GM21381 (cell line): ENCODE data around the gene ATP10B.

Experiments
- ATAC-seq: cut with Tn5 transposase; IDR thresholded peaks from one replicate; pipeline ENCODE4 v1.9.1; 2021; ENCODE audit warnings: mild to moderate bottlenecking, moderate library complexity; ENCODE audit not compliant: unreplicated experiment

Gene ATP10B

GRCh38 chr5:160567031-160567705 is 284.8 kb downstream of the ATP10B start:
- ATAC-seq = no peak

- ATAC-seq = no peak
These were observed 286.6 kb downstream of the ATP10B start for GRCh38 chr5:160565376-160565775.

- ATAC-seq = no peak
These were observed 295.2 kb downstream of the ATP10B start for GRCh38 chr5:160556846-160557245.

- ATAC-seq = no peak
These were observed 295.9 kb downstream of the ATP10B start for GRCh38 chr5:160555971-160556631.

- ATAC-seq = no peak
These were observed 296.4 kb downstream of the ATP10B start for GRCh38 chr5:160555581-160555970.

- ATAC-seq = no peak
These were observed 301.9 kb downstream of the ATP10B start for GRCh38 chr5:160550075-160550474.

GRCh38 chr5:160548949-160549645 is 302.9 kb downstream of the ATP10B start:
- no peak for ATAC-seq

GRCh38 chr5:160547872-160548271 is 304.1 kb downstream of the ATP10B start:
- no peak for ATAC-seq

- no peak for ATAC-seq
These were observed 304.9 kb downstream of the ATP10B start for GRCh38 chr5:160547061-160547460.

GRCh38 chr5:160545832-160546231 is 306.2 kb downstream of the ATP10B start:
- no peak for ATAC-seq

GRCh38 chr5:160543395-160543794 is 308.6 kb downstream of the ATP10B start:
- no peak for ATAC-seq

GRCh38 chr5:160542840-160543239 is 309.2 kb downstream of the ATP10B start:
- no peak for ATAC-seq

- ATAC-seq = no peak
These were observed 309.7 kb downstream of the ATP10B start for GRCh38 chr5:160542281-160542680.

- no peak for ATAC-seq
These were observed 312.6 kb downstream of the ATP10B start for GRCh38 chr5:160539431-160539830.

- ATAC-seq = no peak
These were observed 314.1 kb downstream of the ATP10B start for GRCh38 chr5:160537940-160538339.

- ATAC-seq = no peak
These were observed 314.9 kb downstream of the ATP10B start for GRCh38 chr5:160537116-160537515.

- ATAC-seq = no peak
These were observed 317.1 kb downstream of the ATP10B start for GRCh38 chr5:160534914-160535313.

GRCh38 chr5:160534125-160534524 is 317.9 kb downstream of the ATP10B start:
- no peak for ATAC-seq

GRCh38 chr5:160525471-160526261 is 326.3 kb downstream of the ATP10B start:
- ATAC-seq = no peak

- no peak for ATAC-seq
These were observed 327.2 kb downstream of the ATP10B start for GRCh38 chr5:160524827-160525226.

GRCh38 chr5:160523502-160524163 is 328.4 kb downstream of the ATP10B start:
- ATAC-seq = no peak
